CD4-positive, alpha-beta memory T cell (primary cell): Measurements from ENCODE around the gene CLSTN1. TPM values are rescaled to one million over a fixed set of nuclear protein-coding genes. Genes with fewer than 3 reads are reported as not detected.

Experiments
- CTCF ChIA-PET: fragments of 350-600 bp; sonication (Branson Sonifier 250); formaldehyde crosslinking; loops from one replicate; lab custom pipeline; 2021; ENCODE audit warnings: inconsistent platforms; ENCODE audit not compliant: partially characterized antibody; lab: Charles Lee
- POLR2A ChIA-PET: fragments of 350-600 bp; sonication (Branson Sonifier 250); formaldehyde crosslinking; loops from one replicate; lab custom pipeline; 2021; ENCODE audit not compliant: partially characterized antibody; lab: Charles Lee
- DNase-seq, 5 donors: peaks; one replicate each; pipeline versions ENCODE4 v3.0.0 to v3.0.0-alpha.2; 2020 to 2022; ENCODE audit warnings: mixed read lengths in 1 of 5
- H3K27ac ChIP-seq: one replicate; pipeline ENCODE4 v1.7.0; 2013; ENCODE audit warnings: low read depth, low read length
- H3K27me3 ChIP-seq: 2 replicates; pipeline ENCODE4 v1.7.0; 2013; ENCODE audit warnings: mild to moderate bottlenecking, low read length, moderate library complexity; ENCODE audit not compliant: insufficient read depth
- H3K36me3 ChIP-seq: 2 replicates; pipeline ENCODE4 v1.7.0; 2013; ENCODE audit warnings: mild to moderate bottlenecking, low read length, moderate library complexity; ENCODE audit not compliant: insufficient read depth
- H3K4me1 ChIP-seq: 2 replicates; pipeline ENCODE4 v1.7.0; 2013; ENCODE audit warnings: mild to moderate bottlenecking, low read length, moderate library complexity; ENCODE audit not compliant: insufficient read depth
- H3K4me3 ChIP-seq, 2 donors: one replicate each; pipeline ENCODE4 v1.7.0; 2013; ENCODE audit warnings: low read length in 2 of 2, mild to moderate bottlenecking in 1 of 2
- H3K9me3 ChIP-seq, 2 donors: one replicate each; pipeline ENCODE4 v1.7.0; 2013; ENCODE audit warnings: low read length in 2 of 2, control low read depth in 1 of 2; ENCODE audit not compliant: control insufficient read depth in 1 of 2
- H3K27ac Mint-ChIP-seq, 7 donors: one replicate each; pipeline ENCODE4 v1.8.0; 2020 to 2021; ENCODE audit warnings: mixed read lengths in 7 of 7, mild to moderate bottlenecking in 6 of 7, inconsistent platforms in 3 of 7, moderate library complexity in 3 of 7
- H3K27me3 Mint-ChIP-seq, 2 donors: one replicate each; pipeline ENCODE4 v1.8.0; 2020 to 2021; ENCODE audit warnings: mixed read lengths in 2 of 2
- H3K36me3 Mint-ChIP-seq, 2 donors: one replicate each; pipeline ENCODE4 v1.8.0; 2020 to 2021; ENCODE audit warnings: mixed read lengths in 2 of 2, inconsistent platforms in 1 of 2, mild to moderate bottlenecking in 1 of 2
- H3K4me1 Mint-ChIP-seq, 4 donors: one replicate each; pipeline ENCODE4 v1.8.0; 2020 to 2021; ENCODE audit warnings: mixed read lengths in 4 of 4, mild to moderate bottlenecking in 1 of 4
- H3K4me3 Mint-ChIP-seq, 8 donors: one replicate each; pipeline ENCODE4 v1.8.0; 2020 to 2021; ENCODE audit warnings: mixed read lengths in 8 of 8, mild to moderate bottlenecking in 7 of 8, moderate library complexity in 6 of 8, inconsistent platforms in 3 of 8
- H3K9me3 Mint-ChIP-seq, 8 donors: one replicate each; pipeline ENCODE4 v1.8.0; 2020 to 2021; ENCODE audit warnings: mixed read lengths in 8 of 8, mild to moderate bottlenecking in 5 of 8, inconsistent platforms in 3 of 8, moderate library complexity in 1 of 8
- intact Hi-C: fragments of 100-400 bp; cut with micrococcal nuclease; formaldehyde crosslinking; loops from one replicate; pipeline ENCODE4 v1.15.1; 2023
- polyA plus RNA-seq, 2 donors: library from polyadenylated mRNA; unstranded; fragments of 300-500 nt; fragmentation: Illumina TruSeq; gene quantifications; one replicate each; pipeline ENCODE4 v1.2.3, GENCODE V29; 2021
- total RNA-seq, 2 experiments: library from RNA; stranded (reverse); gene quantifications; one replicate each; pipeline ENCODE4 v1.2.3, GENCODE V29; 2021

Gene CLSTN1
- total and polyA plus RNA-seq, 4 experiments from 2014 or later = 6.9 to 109 (median 78.7) TPM

DNA sequence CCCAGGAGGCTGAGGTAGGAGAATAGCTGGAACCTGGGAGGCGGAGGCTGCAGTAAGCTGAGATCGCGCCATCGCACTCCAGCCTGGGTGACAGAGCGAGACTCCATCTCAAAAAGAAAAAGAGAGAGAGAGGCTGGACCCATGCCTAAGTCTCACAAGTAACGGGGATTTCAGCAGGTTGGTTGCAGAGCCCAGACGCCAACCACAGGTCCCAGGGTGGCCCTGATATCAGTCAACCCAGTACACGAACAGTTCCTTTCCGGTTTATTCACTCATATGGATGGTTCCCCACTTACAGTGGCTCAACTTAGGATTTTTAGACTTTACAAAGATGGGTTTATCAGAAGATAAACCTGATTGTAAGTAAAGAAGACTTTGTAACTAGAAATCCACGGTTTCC is 40.9 kb downstream of the CLSTN1 start:
- Histone ChIP-seq H3K27ac (no peak overlapping the region), H3K9me3 (no peaks in the 10 kb centered on the region), H3K27me3 (no peaks in the 10 kb centered on the region), H3K36me3 (no peaks in the 10 kb centered on the region), H3K4me3 (no peak overlapping the region), H3K4me1 (peaks cover 29% of the 10 kb centered on the region)
- Mint-ChIP-seq H3K4me1 (peaks cover 19 to 37% (median 21%) of the 10 kb centered on the region in 4 donors), H3K27ac (no peak overlapping the region), H3K27me3 (no peaks in the 10 kb centered on the region), H3K9me3 (no peaks in the 10 kb centered on the region), H3K4me3 (no peak overlapping the region), H3K36me3 (peaks cover 0 to 3% of the 10 kb centered on the region in 2 donors)
- intact Hi-C loops = loop anchor here (10.0 kb wide), 1 partner anchor 252 kb away; the partner anchor contains the start of gene UBE4B
- ChIA-PET POLR2A (interaction anchor here (1.4 kb wide), 1 partner anchor 10 kb away, joined by 3 read pairs; no protein-coding TSS in a partner anchor), CTCF (interaction anchor here (1.0 to 11.5 kb wide), 4 partner anchors 84 to 166 kb away, joined by 3 to 381 read pairs (median 13); no protein-coding TSS in a partner anchor)
- DNase-seq = no peak

GRCh38 chr1:9782116-9782751 is 41.5 kb downstream of the CLSTN1 start:
- peaks cover 15 to 35% (median 18%) of the 10 kb centered on the region in 4 donors for H3K4me1 Mint-ChIP-seq
- H3K4me3 Mint-ChIP-seq = no peak overlapping the region
- Histone ChIP-seq H3K27ac (no peak overlapping the region), H3K27me3 (no peaks in the 10 kb centered on the region), H3K4me3 (no peak overlapping the region), H3K36me3 (no peaks in the 10 kb centered on the region), H3K4me1 (peaks cover 22% of the 10 kb centered on the region), H3K9me3 (no peaks in the 10 kb centered on the region)
- no peaks in the 10 kb centered on the region for H3K36me3 Mint-ChIP-seq
- intact Hi-C loops = loop anchor here (10.0 kb wide), 1 partner anchor 253 kb away; the partner anchor contains the start of gene UBE4B
- H3K27ac Mint-ChIP-seq = no peak overlapping the region
- CTCF ChIA-PET = interaction anchor here (1.0 to 11.5 kb wide), 5 partner anchors 10 to 166 kb away, joined by 3 to 381 read pairs (median 8); no protein-coding TSS in a partner anchor
- POLR2A ChIA-PET = interaction anchor here (1.4 kb wide), 1 partner anchor 10 kb away, joined by 3 read pairs; no protein-coding TSS in a partner anchor
- no peaks in the 10 kb centered on the region for H3K27me3 Mint-ChIP-seq
- no peak for DNase-seq
- no peaks in the 10 kb centered on the region for H3K9me3 Mint-ChIP-seq

- intact Hi-C loops = loop anchor here (10.0 kb wide), 1 partner anchor 254 kb away; the partner anchor contains the start of gene UBE4B
- H3K27me3 Mint-ChIP-seq = no peaks in the 10 kb centered on the region
- Histone ChIP-seq H3K4me1 (peaks cover 6% of the 10 kb centered on the region), H3K27me3 (no peaks in the 10 kb centered on the region), H3K9me3 (no peaks in the 10 kb centered on the region), H3K4me3 (no peak overlapping the region), H3K27ac (no peak overlapping the region), H3K36me3 (no peaks in the 10 kb centered on the region)
- no peak overlapping the region for H3K4me3 Mint-ChIP-seq
- no peaks in the 10 kb centered on the region for H3K9me3 Mint-ChIP-seq
- ChIA-PET CTCF (interaction anchor here (1.1 to 11.5 kb wide), 4 partner anchors 9 to 94 kb away, joined by 3 to 381 read pairs (median 8); no protein-coding TSS in a partner anchor), POLR2A (no interaction called here)
- peaks cover 11 to 31% (median 15%) of the 10 kb centered on the region in 4 donors for H3K4me1 Mint-ChIP-seq
- H3K36me3 Mint-ChIP-seq = no peaks in the 10 kb centered on the region
- no peak overlapping the region for H3K27ac Mint-ChIP-seq
- no peak for DNase-seq
Measured at GRCh38 chr1:9780554-9781110, 43.1 kb downstream of the CLSTN1 start.

GRCh38 chr1:9778905-9779304 is 44.9 kb downstream of the CLSTN1 start:
- H3K27me3 Mint-ChIP-seq = no peaks in the 10 kb centered on the region
- H3K27ac ChIP-seq = no peak overlapping the region
- peaks cover 4 to 34% (median 14%) of the 10 kb centered on the region in 4 donors for H3K4me1 Mint-ChIP-seq
- H3K36me3 ChIP-seq = no peaks in the 10 kb centered on the region
- POLR2A ChIA-PET = interaction anchor here (0.6 kb wide), 1 partner anchor 96 kb away, joined by 3 read pairs; no protein-coding TSS in a partner anchor
- H3K4me3 ChIP-seq = no peak overlapping the region
- H3K9me3 ChIP-seq = no peaks in the 10 kb centered on the region
- H3K4me1 ChIP-seq = no peaks in the 10 kb centered on the region
- H3K9me3 Mint-ChIP-seq = no peaks in the 10 kb centered on the region
- no peaks in the 10 kb centered on the region for H3K27me3 ChIP-seq
- CTCF ChIA-PET = interaction anchor here (11.5 kb wide), 1 partner anchor 88 kb away, joined by 381 read pairs; no protein-coding TSS in a partner anchor
- DNase-seq = no peak
- no peak overlapping the region for H3K27ac Mint-ChIP-seq
- no peaks in the 10 kb centered on the region for H3K36me3 Mint-ChIP-seq
- intact Hi-C loops = no loop called here
- H3K4me3 Mint-ChIP-seq = no peak overlapping the region

- H3K27me3 ChIP-seq = no peaks in the 10 kb centered on the region
- CTCF ChIA-PET = no interaction called here
- no peaks in the 10 kb centered on the region for H3K9me3 ChIP-seq
- no peak overlapping the region for H3K4me3 ChIP-seq
- H3K27ac ChIP-seq = no peak overlapping the region
- Mint-ChIP-seq H3K27ac (peak overlapping the region in 2 of 7 donors; percentile 49 to 78), H3K36me3 (peaks cover 13 to 15% of the 10 kb centered on the region in 2 donors), H3K9me3 (no peaks in the 10 kb centered on the region), H3K4me1 (peaks cover 11 to 40% (median 14%) of the 10 kb centered on the region in 4 donors), H3K4me3 (no peak overlapping the region), H3K27me3 (no peaks in the 10 kb centered on the region)
- intact Hi-C loops = no loop called here
- peaks cover 9% of the 10 kb centered on the region for H3K36me3 ChIP-seq
- no peaks in the 10 kb centered on the region for H3K4me1 ChIP-seq
- POLR2A ChIA-PET = no interaction called here
- no peak for DNase-seq
Measured at GRCh38 chr1:9776685-9777084, 47.1 kb downstream of the CLSTN1 start.

DNA sequence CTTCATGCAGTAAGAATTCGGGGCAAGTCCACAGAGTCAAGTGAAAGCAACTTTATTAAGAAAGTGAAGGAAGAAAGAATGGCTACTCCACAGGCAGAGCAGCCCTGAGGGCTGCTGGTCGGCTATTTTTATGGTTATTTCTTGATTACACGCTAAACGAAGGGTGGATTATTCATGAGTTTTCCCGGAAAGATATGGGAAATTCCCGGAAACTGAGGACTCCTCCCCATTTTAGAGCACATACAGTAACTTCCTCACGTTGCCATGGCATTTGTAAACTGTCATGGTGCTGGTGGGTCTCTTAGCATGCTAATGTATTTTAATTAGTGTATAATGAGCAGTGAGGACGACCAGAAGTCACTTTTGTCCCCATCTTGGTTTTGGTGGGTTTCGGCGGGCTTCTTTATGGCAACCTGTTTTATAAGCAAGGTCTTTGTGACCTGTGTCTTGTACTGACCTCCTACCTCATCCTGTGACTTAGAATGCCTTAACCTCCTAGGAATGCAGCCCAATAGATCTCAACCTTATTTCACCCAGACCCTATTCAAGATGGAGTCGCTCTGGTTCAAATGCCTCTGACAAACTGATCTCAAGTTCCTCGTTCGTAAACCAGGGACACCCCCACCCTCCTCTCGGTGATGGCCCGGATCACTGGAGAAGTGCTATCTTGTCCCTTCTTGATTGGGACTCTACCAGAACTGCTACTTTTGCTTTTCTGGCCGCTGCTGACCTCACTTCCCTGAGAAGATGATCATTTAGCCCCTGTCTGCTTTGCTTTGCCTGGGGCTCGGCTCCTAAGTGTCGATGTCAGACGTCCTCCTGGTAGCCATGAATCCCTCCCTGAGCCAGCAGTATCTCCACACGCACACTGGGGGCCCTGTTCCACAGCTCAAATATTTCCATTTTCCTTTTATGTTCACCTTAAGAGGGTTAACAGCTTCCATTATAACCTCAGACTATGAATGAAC is 48.8 kb downstream of the CLSTN1 start:
- Histone ChIP-seq H3K4me1 (no peaks in the 10 kb centered on the region), H3K9me3 (no peaks in the 10 kb centered on the region), H3K27me3 (no peaks in the 10 kb centered on the region), H3K36me3 (peaks cover 9% of the 10 kb centered on the region), H3K4me3 (no peak overlapping the region), H3K27ac (no peak overlapping the region)
- Mint-ChIP-seq H3K27ac (peak overlapping the region in 3 of 7 donors; percentile 22 to 46 (median 36)), H3K4me3 (no peak overlapping the region), H3K27me3 (no peaks in the 10 kb centered on the region), H3K36me3 (peaks cover 13 to 20% of the 10 kb centered on the region in 2 donors), H3K9me3 (no peaks in the 10 kb centered on the region), H3K4me1 (peaks cover 11 to 40% (median 17%) of the 10 kb centered on the region in 4 donors)
- ChIA-PET CTCF (interaction anchor here (0.6 to 2.1 kb wide), 3 partner anchors 9 to 93 kb away, joined by 3 to 5 read pairs (median 3); no protein-coding TSS in a partner anchor), POLR2A (no interaction called here)
- intact Hi-C loops = no loop called here
- no peak for DNase-seq
